HG03108 (cell line): ENCODE data around the gene DGKQ.

ENCODE experiments used
- ATAC-seq: cut with Tn5 transposase; IDR thresholded peaks from one replicate; pipeline ENCODE4 v1.9.1; 2021; ENCODE audit warnings: moderate library complexity; ENCODE audit not compliant: unreplicated experiment

The DGKQ gene, protein sequence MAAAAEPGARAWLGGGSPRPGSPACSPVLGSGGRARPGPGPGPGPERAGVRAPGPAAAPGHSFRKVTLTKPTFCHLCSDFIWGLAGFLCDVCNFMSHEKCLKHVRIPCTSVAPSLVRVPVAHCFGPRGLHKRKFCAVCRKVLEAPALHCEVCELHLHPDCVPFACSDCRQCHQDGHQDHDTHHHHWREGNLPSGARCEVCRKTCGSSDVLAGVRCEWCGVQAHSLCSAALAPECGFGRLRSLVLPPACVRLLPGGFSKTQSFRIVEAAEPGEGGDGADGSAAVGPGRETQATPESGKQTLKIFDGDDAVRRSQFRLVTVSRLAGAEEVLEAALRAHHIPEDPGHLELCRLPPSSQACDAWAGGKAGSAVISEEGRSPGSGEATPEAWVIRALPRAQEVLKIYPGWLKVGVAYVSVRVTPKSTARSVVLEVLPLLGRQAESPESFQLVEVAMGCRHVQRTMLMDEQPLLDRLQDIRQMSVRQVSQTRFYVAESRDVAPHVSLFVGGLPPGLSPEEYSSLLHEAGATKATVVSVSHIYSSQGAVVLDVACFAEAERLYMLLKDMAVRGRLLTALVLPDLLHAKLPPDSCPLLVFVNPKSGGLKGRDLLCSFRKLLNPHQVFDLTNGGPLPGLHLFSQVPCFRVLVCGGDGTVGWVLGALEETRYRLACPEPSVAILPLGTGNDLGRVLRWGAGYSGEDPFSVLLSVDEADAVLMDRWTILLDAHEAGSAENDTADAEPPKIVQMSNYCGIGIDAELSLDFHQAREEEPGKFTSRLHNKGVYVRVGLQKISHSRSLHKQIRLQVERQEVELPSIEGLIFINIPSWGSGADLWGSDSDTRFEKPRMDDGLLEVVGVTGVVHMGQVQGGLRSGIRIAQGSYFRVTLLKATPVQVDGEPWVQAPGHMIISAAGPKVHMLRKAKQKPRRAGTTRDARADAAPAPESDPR

DNA sequence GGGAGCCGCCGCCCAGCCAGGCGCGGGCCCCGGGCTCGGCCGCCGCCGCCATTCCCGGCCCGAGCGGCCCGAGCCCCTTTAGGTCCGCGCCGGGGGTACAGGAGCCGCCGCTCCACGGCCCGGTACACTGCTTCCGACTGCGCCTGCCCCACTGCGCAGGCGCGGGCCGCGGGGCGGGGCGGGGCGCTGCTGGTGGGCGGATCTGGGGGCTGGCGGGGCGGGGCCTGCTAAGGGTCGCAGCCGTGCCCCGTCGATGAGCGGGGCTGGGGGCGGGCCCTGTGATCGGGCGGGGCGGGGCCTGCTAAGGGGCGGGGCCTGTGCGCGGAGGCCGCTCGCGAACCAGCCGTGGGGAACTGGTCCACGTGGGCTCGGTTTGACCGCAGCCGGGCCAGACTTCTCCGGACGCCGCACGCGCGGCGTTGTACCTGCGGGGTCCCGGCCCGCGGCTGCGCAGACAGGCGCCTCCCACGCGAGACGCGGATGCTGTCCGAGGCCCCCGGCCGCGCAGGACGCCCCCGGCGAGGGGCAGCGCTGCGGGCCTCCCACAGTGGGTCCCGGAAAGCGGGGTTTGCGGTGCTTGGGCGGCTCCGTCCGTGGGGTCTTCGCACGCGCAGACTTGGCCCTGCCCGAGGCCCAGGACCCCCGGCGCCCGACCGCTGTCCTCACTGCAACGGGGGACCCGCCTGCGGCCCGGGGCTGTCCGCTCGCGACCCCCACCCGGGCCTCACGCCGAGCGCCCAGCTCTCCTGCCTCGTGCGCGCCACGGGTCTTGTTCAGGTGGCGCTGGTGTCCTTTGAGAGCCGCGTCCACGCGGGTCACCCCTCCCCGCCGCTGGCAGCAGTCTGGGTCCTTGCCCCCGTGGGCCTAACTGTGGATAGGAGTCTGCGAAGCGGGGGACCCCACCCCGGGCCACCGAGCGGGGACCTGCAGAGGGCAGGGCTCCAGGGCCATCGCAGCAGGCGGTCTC, at the start of gene DGKQ:
TSS of gene DGKQ (minus strand) at position 139 of the 967 bp plus-strand sequence. CDS start at position 52, 87 bp downstream.
- ATAC-seq = peak; percentile 55

- no peak for ATAC-seq
Measured at GRCh38 chr4:1022739-1023066, 49.3 kb upstream of the DGKQ start.

GRCh38 chr4:1022051-1022738, 48.8 kb upstream of the DGKQ start:
- ATAC-seq = no peak

DNA sequence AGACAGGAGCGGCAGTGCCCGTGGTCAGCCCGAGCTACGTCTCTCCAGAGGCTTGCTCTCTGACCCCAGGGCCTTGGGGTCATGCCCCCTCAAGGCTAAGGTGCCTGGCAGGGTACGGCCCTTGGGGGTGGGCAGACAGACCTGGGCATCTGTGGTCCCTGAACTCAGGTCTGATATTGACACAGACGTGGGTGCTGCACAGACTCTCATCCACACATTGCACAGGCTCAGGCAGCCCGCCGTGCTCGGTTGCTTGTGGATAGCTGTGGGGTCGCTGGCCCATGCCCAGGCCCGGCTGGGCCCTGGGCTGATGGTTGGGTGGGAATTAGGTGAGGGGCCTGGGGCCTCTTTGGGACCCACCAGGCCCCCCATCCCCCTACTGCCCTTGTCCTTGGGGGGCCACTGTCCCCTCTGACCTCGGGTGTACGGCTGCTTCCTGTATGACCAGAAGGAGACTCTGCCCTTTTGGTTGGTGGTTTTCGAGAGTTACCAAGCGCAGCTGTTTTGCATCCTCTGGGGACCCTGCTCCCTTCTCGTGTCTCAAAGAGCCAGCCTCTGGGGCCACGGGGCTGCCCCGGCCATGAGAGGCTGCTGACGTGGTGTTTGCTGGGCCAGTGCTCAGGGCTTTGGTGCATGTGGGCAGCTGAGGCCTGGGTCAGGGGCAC, 48.1 kb upstream of the DGKQ start:
- ATAC-seq = peak; percentile 80

DNA sequence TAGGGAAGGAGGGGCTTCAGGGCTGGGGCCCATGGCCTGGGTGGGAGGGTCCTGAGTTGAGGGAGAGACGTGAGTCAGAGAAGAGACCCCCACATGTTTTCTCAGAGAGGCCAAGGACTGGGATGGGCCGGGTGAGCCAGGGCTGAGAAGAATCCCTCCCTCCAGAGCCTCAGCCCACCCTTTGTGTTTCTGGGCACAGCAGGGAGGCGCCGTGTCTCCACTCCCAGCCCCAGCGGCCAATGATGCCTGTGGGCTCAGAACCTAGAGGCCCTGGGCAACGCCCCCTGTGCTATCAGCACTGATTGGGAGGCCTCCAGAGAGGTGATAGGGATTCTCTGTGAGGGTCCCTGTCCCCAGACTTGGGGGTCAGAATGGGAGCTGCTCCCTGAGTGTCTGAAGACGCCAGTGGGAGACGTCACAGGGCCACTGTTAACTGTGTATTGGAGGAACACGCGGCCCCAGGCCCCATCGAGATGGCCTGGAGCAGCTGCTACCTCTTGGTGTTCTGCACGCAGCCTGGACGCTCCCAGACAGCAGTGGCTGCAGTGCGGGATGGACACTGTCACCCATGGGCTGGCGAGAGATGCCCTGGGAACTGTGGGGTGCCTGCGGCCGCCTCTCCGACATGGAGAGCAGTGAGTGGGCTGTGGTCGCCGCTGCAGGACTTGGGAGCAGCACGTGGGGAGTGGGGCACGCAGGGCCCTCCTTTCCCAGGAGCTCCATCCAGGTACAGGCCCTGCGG, 46.5 kb upstream of the DGKQ start:
- ATAC-seq = no peak

GRCh38 chr4:1019320-1019719, 46.0 kb upstream of the DGKQ start:
- no peak for ATAC-seq

- no peak for ATAC-seq
Measured at GRCh38 chr4:1018147-1019020, 45.0 kb upstream of the DGKQ start.

- no peak for ATAC-seq
Measured at GRCh38 chr4:1017706-1018105, 44.3 kb upstream of the DGKQ start.

- no peak for ATAC-seq
Measured at GRCh38 chr4:1017211-1017610, 43.8 kb upstream of the DGKQ start.

DNA sequence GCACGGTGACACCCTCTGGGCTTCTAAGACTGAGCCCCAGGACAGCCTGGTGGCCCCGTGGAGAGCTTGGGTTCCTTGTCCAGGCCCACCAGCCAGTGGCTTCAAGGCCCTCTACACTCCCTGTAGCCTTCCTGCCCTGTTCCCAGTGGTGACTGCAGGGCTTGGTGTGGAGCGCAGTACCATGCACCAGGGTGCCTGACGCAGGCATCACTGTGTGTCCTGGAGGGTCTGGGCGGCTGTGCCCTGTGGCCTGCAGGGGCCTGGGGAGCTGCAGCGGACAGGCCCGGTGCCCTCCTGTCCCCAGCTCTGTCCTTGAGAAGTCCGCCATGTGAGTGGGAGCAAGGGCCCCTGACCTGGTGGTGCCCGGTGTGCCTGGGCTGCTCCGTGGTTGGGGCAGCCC, 42.4 kb upstream of the DGKQ start:
- ATAC-seq = no peak

DNA sequence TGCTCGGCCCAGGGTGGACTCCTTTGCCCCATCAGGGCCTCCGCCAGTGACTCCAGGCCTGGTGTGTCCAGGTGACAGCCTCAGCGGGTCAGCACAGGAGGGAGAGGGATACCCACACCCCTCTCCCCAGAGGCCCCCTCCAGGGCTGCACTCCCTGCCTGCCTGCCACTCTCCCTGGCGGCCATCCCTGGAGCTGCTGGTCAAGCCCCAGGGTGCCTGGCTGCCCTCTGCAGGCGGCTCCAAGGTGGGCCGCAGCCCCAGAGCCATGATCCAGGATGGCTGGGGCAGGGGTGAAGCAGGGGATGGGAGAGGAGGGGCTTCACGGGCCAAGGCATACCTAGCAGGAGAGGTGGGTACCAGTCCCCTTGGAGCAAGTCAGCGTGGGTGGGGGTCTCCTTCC, 41.8 kb upstream of the DGKQ start:
- ATAC-seq = no peak

DNA sequence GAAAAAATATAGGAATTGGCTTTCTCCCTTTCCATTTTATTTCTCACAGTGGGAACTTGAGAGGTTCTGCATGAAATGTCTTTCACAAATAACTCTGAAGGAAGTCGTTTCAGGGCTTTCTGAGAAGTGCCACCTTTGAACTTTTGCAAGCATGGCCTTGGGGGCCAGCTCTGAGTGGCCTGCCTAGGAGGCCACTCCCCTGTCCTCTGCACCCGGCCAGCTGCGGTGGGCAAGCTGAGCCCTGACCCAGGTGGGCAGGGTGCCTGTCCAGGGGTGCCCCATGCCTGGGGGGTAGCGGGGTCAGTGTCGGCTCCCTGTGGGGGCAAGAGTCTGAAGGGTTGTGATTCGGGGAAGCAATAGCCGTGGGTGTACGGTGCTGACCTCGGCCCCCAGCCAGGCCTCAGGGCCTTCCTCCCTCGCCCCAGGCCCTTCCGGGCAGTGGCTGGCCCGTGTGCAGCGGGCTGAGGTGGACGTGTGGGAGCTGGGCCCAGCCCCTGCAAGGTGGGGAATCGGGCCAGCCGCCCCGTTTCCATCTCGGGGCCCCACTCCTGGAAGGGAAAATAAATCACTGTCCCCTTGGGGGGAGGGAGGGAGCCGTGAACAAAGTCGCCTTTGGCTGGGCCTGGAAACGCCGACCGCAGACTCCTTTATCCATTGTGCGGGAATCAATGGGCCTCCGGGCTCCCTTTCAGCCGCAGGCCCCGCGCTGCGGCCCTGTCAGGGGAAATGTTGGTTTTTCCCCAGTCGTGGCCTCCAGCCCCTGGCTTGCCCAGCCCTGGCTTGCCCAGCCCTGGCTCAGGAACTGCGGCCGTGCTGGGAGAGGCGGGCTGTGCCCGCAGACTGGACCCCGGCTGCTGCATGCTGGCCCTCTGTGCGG, 41.2 kb upstream of the DGKQ start:
- no peak for ATAC-seq

- no peak for ATAC-seq
Measured at GRCh38 chr4:1013225-1014073, 40.1 kb upstream of the DGKQ start.

DNA sequence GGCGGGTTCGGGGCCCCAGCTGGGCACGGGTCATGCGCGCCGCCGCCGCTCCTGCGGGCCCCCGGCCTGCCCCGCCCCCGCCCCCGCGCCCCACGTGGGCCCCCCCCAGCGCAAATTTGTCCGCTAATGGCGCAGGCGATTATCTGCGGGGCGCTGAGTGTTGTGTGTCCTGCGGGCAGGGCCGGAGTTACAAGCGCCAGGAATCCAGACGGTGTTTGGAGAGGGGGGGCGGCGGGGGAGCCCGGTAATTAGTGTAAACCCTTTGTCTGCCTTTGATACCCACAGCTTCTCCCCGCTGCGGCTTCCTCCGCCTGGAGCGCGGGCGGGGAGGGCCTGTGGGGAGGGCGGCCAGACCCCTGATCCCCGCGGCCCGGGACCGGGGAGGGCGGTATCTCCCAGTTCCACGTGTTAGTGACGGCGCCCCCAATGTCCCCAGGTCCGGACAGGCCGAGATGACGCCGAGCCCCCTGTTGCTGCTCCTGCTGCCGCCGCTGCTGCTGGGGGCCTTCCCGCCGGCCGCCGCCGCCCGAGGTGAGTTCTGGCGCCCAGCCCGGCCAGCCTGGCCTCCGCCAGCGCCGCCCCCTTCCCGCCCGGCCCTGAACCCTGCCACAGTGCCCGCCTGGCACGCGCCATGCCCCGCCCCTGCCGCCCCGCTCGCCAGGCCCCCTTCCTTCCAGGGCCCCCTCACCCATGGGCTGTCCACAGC, 38.8 kb upstream of the DGKQ start:
- ATAC-seq = no peak

- no peak for ATAC-seq
Measured at GRCh38 chr4:1011666-1012033, 38.3 kb upstream of the DGKQ start.
